Measurements from ENCODE around the gene LCN1. TPM values are rescaled to one million over a fixed set of nuclear protein-coding genes. Genes with fewer than 3 reads are reported as not detected.
A peak's percentile ranks its signal among the peaks of the same experiment; 100 is the strongest.
"Not testable (repeated sequence)": the region's sequence is repeated elsewhere in the genome, so short reads cannot be mapped to it uniquely, and the experiment has no call there.

LCN1 gene
- total and polyA plus RNA-seq, 4 donors = not detected

- peaks cover 0 to 2% (median 0%) of the 10 kb centered on the region in 4 donors for H3K9me3 ChIP-seq (ENCODE audit: control insufficient read depth in 4 of 4, low read length in 3 of 4)
- no peak for DNase-seq (ENCODE audit: low spot score)
- TF ChIP-seq HNF4G (IDR thresholded peaks at IDR 0.05) (no peak), TAF1 (conservative IDR thresholded peaks at IDR 0.05) (no peak)
These were observed 11.9 kb downstream of the LCN1 start for GRCh38 chr9:135533113-135533512.

GRCh38 chr9:135533674-135534073 lies 12.4 kb downstream of the LCN1 start:
- H3K9ac ChIP-seq (ENCODE audit: low read depth in 1 of 2, low read length in 2 of 2) = no peak overlapping the region
- TF ChIP-seq GABPA (IDR thresholded peaks at IDR 0.05 in 1 of 2, conservative IDR thresholded peaks at IDR 0.05 in 1 of 2) (no peak), EGR1 (IDR thresholded peaks at IDR 0.05; ENCODE audit: low read depth in 2 of 2) (no peak), REST (IDR thresholded peaks at IDR 0.05) (no peak), SP1 (IDR thresholded peaks at IDR 0.05) (no peak), FOXA2 (IDR thresholded peaks at IDR 0.05) (no peak), HNF4A (conservative IDR thresholded peaks at IDR 0.05) (no peak), YY1 (IDR thresholded peaks at IDR 0.05) (no peak)
- DNase-seq (ENCODE audit: low spot score) = peak; percentile 27
- WGBS = 86% methylated on average over 12 of the region's 12 CpGs
- H3K27me3 ChIP-seq (ENCODE audit: control insufficient read depth in 4 of 4, insufficient read depth in 4 of 4, low read length in 3 of 4) = peaks cover 0 to 4% (median 0%) of the 10 kb centered on the region in 4 donors
- H3K36me3 ChIP-seq (ENCODE audit: control insufficient read depth in 4 of 4, insufficient read depth in 3 of 4, low read depth in 1 of 4, low read length in 3 of 4) = no peaks in the 10 kb centered on the region
- H3K27ac ChIP-seq (ENCODE audit: low read depth in 1 of 2, low read length in 2 of 2) = no peak overlapping the region
- H3K9me3 ChIP-seq (ENCODE audit: control insufficient read depth in 4 of 4, low read length in 3 of 4) = peaks cover 0 to 2% (median 0%) of the 10 kb centered on the region in 4 donors
- no peaks in the 10 kb centered on the region for H3K4me1 ChIP-seq (ENCODE audit: control insufficient read depth in 4 of 4, insufficient read depth in 4 of 4, low read length in 3 of 4)
- H3K4me3 ChIP-seq (ENCODE audit: low read depth in 1 of 3, low read length in 3 of 3) = no peak overlapping the region

More at GRCh38 chr9:135533113-135533512, 11.9 kb downstream of the LCN1 start:
- 89% methylated on average over 3 of the region's 3 CpGs for WGBS
- no peak overlapping the region for H3K9ac ChIP-seq (ENCODE audit: low read depth in 1 of 2, low read length in 2 of 2)
- no peaks in the 10 kb centered on the region for H3K36me3 ChIP-seq (ENCODE audit: control insufficient read depth in 4 of 4, insufficient read depth in 3 of 4, low read depth in 1 of 4, low read length in 3 of 4)
- H3K4me3 ChIP-seq (ENCODE audit: low read depth in 1 of 3, low read length in 3 of 3) = no peak overlapping the region
- no peak overlapping the region for H3K27ac ChIP-seq (ENCODE audit: low read depth in 1 of 2, low read length in 2 of 2)
- H3K27me3 ChIP-seq (ENCODE audit: control insufficient read depth in 4 of 4, insufficient read depth in 4 of 4, low read length in 3 of 4) = peaks cover 0 to 4% (median 0%) of the 10 kb centered on the region in 4 donors
- no peaks in the 10 kb centered on the region for H3K4me1 ChIP-seq (ENCODE audit: control insufficient read depth in 4 of 4, insufficient read depth in 4 of 4, low read length in 3 of 4)

- H3K27me3 ChIP-seq (ENCODE audit: control insufficient read depth in 4 of 4, insufficient read depth in 4 of 4, low read length in 3 of 4); DNase-seq (ENCODE audit: low spot score); H3K9ac ChIP-seq (ENCODE audit: low read depth in 1 of 2, low read length in 2 of 2); H3K4me1 ChIP-seq (ENCODE audit: control insufficient read depth in 4 of 4, insufficient read depth in 4 of 4, low read length in 3 of 4); H3K4me3 ChIP-seq (ENCODE audit: low read depth in 1 of 3, low read length in 3 of 3); H3K36me3 ChIP-seq (ENCODE audit: control insufficient read depth in 4 of 4, insufficient read depth in 3 of 4, low read depth in 1 of 4, low read length in 3 of 4); H3K27ac ChIP-seq (ENCODE audit: low read depth in 1 of 2, low read length in 2 of 2); H3K9me3 ChIP-seq (ENCODE audit: control insufficient read depth in 4 of 4, low read length in 3 of 4): not testable (repeated sequence)
- 33% methylated on average over 10 of the region's 10 CpGs for WGBS
These were observed 13.0 kb downstream of the LCN1 start for GRCh38 chr9:135534192-135534711.

GRCh38 chr9:135534826-135535225 lies 13.6 kb downstream of the LCN1 start:
- H3K9ac ChIP-seq (ENCODE audit: low read depth in 1 of 2, low read length in 2 of 2); H3K27me3 ChIP-seq (ENCODE audit: control insufficient read depth in 4 of 4, insufficient read depth in 4 of 4, low read length in 3 of 4); DNase-seq (ENCODE audit: low spot score); H3K4me1 ChIP-seq (ENCODE audit: control insufficient read depth in 4 of 4, insufficient read depth in 4 of 4, low read length in 3 of 4); H3K36me3 ChIP-seq (ENCODE audit: control insufficient read depth in 4 of 4, insufficient read depth in 3 of 4, low read depth in 1 of 4, low read length in 3 of 4); H3K27ac ChIP-seq (ENCODE audit: low read depth in 1 of 2, low read length in 2 of 2); H3K4me3 ChIP-seq (ENCODE audit: low read depth in 1 of 3, low read length in 3 of 3); H3K9me3 ChIP-seq (ENCODE audit: control insufficient read depth in 4 of 4, low read length in 3 of 4): not testable (repeated sequence)
- 82% methylated on average over 4 of the region's 4 CpGs for WGBS

- not testable (repeated sequence) for H3K9me3 ChIP-seq (ENCODE audit: control insufficient read depth in 4 of 4, low read length in 3 of 4); DNase-seq (ENCODE audit: low spot score); H3K27ac ChIP-seq (ENCODE audit: low read depth in 1 of 2, low read length in 2 of 2); H3K36me3 ChIP-seq (ENCODE audit: control insufficient read depth in 4 of 4, insufficient read depth in 3 of 4, low read depth in 1 of 4, low read length in 3 of 4); H3K9ac ChIP-seq (ENCODE audit: low read depth in 1 of 2, low read length in 2 of 2); H3K27me3 ChIP-seq (ENCODE audit: control insufficient read depth in 4 of 4, insufficient read depth in 4 of 4, low read length in 3 of 4); H3K4me1 ChIP-seq (ENCODE audit: control insufficient read depth in 4 of 4, insufficient read depth in 4 of 4, low read length in 3 of 4); H3K4me3 ChIP-seq (ENCODE audit: low read depth in 1 of 3, low read length in 3 of 3)
- WGBS = 80% methylated on average over 13 of the region's 13 CpGs
These were observed 14.4 kb downstream of the LCN1 start for GRCh38 chr9:135535631-135536030.
